ENCODE data around the gene FOXL2NB. TPM values are rescaled to one million over a fixed set of nuclear protein-coding genes. Genes with fewer than 3 reads are reported as not detected.

Gene FOXL2NB
- total RNA-seq, 4 donors from 2014 or later = not detected

DNA sequence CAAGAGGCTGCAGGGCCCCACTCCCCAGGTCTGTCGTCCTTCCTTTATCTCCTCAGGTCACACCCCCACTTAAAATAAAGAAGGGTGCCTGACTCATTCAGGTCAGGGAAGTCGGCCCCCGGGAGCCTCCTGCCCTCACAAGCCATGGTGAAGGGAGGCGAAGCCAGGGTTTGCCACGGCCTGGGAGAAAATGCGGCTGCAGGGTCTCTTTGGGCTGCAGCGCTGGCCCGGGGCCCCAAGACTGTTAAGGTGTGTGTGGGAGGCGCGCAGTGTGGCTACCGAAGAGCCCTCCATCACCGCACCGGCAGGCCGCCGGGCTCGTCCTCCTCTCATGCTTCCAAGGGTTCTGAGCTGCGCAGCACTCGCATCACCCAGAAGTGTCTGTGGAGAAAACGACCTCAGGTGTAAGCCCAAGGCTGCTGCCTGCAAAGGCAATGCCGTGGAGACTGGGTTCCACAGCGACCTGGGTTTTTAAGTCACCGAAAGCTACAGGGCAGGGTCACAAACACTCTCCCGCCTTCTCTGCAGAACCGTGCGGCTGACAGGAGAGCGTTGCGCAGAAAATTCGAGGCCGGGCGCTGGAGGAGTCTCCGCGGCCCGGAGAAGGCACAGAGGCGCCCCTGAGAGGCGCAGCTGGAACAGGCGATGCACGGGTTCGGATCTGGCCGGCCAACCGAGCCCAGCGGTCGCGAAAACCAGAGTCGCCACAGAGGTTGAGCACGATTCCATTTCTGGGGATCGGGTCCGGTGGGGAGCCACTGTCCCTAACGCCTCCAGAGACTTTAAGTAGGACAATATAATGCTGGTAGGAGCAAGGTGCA is 8.8 kb upstream of the FOXL2NB start:
- WGBS, 2 donors = 4 to 7% methylated on average over 7 to 30 of the region's 48 CpGs
- TF ChIP-seq, protein P1, sequence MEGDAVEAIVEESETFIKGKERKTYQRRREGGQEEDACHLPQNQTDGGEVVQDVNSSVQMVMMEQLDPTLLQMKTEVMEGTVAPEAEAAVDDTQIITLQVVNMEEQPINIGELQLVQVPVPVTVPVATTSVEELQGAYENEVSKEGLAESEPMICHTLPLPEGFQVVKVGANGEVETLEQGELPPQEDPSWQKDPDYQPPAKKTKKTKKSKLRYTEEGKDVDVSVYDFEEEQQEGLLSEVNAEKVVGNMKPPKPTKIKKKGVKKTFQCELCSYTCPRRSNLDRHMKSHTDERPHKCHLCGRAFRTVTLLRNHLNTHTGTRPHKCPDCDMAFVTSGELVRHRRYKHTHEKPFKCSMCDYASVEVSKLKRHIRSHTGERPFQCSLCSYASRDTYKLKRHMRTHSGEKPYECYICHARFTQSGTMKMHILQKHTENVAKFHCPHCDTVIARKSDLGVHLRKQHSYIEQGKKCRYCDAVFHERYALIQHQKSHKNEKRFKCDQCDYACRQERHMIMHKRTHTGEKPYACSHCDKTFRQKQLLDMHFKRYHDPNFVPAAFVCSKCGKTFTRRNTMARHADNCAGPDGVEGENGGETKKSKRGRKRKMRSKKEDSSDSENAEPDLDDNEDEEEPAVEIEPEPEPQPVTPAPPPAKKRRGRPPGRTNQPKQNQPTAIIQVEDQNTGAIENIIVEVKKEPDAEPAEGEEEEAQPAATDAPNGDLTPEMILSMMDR (IDR thresholded peaks at IDR 0.05) = no peak
- TF ChIP-seq POLR2A (IDR thresholded peaks at IDR 0.05) = no peak

DNA sequence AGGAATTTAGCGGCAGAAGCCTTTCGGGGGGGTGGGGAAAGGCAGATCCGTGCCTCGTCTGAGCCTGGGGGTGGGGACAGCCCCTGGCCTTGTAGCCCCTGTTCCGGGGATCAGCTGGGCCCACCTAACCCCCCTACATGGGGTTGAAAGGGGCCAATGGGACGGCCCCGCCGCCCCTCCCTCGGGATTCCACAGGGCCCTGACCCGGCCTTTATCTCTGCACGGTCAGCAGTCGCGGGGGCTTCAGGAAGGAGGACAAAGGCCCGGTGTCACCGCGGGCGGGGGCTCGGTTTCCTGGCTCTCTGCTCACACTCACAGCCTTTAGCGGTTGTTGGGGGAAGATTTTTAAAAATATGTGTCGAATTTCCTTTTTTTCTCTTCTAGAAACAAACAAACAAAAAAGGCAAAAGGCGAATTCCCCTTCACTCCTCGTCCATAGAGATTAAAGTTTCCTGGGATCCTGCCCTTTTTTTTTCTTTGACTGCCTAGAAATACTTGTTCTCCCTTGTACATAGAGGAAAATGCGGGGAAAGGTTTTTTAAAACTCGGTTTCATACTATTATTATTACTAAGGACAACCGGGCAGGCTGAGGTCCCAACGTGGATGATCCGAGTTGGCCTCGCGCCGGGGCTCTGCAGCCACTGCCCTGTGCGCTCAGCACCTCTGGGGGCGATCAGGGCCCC is 8.0 kb upstream of the FOXL2NB start:
- intact Hi-C loops (cut with DNase I) = no loop called here
- Histone ChIP-seq H3K27me3 (peaks cover 73% of the 10 kb centered on the region), H3K27ac (no peak overlapping the region), H3K4me3 (replicated peaks in 1 of 3) (no peak overlapping the region), H3K36me3 (no peaks in the 10 kb centered on the region), H3K9me3 (no peaks in the 10 kb centered on the region), H3K4me1 (peaks cover 28 to 43% of the 10 kb centered on the region in 2 donors)
- TF ChIP-seq, protein P1 (IDR thresholded peaks at IDR 0.05) = no peak
- TF ChIP-seq POLR2A (IDR thresholded peaks at IDR 0.05) = no peak
- no peak for DNase-seq
- WGBS, 2 donors = 8 to 10% methylated on average over 30 to 31 of the region's 32 CpGs

More for the DNA sequence above, 8.8 kb upstream of the FOXL2NB start:
- Histone ChIP-seq H3K4me1 (peaks cover 31 to 51% of the 10 kb centered on the region in 2 donors), H3K9me3 (no peaks in the 10 kb centered on the region), H3K4me3 (replicated peaks in 1 of 3) (no peak overlapping the region), H3K27ac (no peak overlapping the region), H3K36me3 (no peaks in the 10 kb centered on the region), H3K27me3 (peaks cover 67% of the 10 kb centered on the region)
- DNase-seq = no peak
- intact Hi-C loops (cut with DNase I) = no loop called here

DNA sequence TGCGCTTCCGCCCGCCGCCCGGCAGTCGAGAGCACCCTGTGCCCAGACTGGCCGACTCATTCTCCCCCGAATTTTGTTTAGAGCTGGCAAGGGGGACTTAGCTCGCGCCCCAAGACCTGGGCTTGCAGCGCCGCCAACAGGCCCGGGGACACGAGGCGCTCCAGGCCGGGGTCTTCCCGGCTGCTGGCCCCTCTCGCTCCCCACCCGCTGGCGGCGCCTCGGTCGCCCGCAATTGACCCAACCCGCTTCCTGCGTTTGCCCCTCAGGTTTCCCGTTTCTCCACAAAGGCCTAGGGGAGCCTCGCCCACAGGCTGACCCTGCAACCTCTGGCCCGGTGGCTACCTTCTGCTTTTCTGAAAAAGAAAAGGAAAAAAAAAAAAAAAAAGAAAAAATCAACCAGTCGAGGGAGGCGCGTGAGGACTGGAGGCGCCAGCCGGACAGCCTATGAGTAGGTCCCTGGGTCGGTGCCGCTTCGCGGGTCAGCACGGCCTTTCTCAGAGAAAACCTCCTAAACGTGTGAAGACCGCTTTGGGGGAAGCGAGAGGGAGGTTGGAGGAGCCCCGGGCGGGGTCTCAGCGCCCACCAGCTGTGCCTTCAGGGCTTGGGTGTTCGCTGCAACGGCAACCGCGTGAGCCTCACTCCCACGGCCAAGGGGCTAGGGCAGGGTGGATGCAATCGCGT is 7.3 kb upstream of the FOXL2NB start:
- Histone ChIP-seq H3K27me3 (peaks cover 80% of the 10 kb centered on the region), H3K27ac (no peak overlapping the region), H3K9me3 (no peaks in the 10 kb centered on the region), H3K4me1 (peaks cover 28 to 47% of the 10 kb centered on the region in 2 donors), H3K36me3 (no peaks in the 10 kb centered on the region), H3K4me3 (replicated peaks in 1 of 3) (no peak overlapping the region)
- DNase-seq = no peak
- WGBS, 2 donors = 8 to 12% methylated on average over 32 to 39 of the region's 52 CpGs
- TF ChIP-seq, protein P1 (IDR thresholded peaks at IDR 0.05) = no peak
- TF ChIP-seq POLR2A (IDR thresholded peaks at IDR 0.05) = no peak
- intact Hi-C loops (cut with DNase I) = no loop called here

DNA sequence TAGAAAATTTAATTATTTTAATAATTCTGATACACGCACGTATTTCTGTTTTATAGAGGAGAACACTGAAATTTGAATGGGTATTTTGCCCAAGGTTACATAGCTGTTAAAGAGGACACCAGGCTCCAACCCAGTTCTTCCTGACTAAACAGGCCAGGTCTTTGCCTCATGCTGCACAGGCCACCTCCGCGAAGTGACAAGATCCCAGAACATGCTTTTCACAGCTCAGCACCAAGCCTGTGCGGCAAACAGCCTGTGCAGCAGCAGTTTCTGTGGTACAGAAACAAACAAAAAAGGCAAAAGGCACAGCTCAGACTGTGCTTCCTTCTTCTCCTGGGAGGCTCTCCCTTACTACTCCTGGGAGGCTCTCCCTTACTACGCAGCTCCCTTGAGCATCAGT is 6.6 kb upstream of the FOXL2NB start:
- intact Hi-C loops (cut with DNase I) = no loop called here
- Histone ChIP-seq H3K27ac (no peak overlapping the region), H3K36me3 (no peaks in the 10 kb centered on the region), H3K4me1 (peaks cover 35 to 54% of the 10 kb centered on the region in 2 donors), H3K4me3 (replicated peaks in 1 of 3) (no peak overlapping the region), H3K9me3 (no peaks in the 10 kb centered on the region), H3K27me3 (peaks cover 87% of the 10 kb centered on the region)
- no peak for DNase-seq
- TF ChIP-seq POLR2A (IDR thresholded peaks at IDR 0.05) = no peak
- TF ChIP-seq, protein P1 (IDR thresholded peaks at IDR 0.05) = no peak
- 67 to 74% methylated on average over 6 of the region's 6 CpGs for WGBS, 2 donors
